ENCODE results near the gene ZBTB7C. TPM values are rescaled to one million over a fixed set of nuclear protein-coding genes. Genes with fewer than 3 reads are reported as not detected.

ZBTB7C gene
- total RNA-seq, 2 experiments from 2014 or later: not detected

GRCh38 chr18:48453330-48454066 lies 44.3 kb upstream of the ZBTB7C start:
- ChIA-PET CTCF (interaction anchor here (12.5 kb wide), 1 partner anchor 7 kb away, joined by 121 read pairs; no protein-coding TSS in a partner anchor), POLR2A (interaction anchor here (0.9 kb wide), 1 partner anchor 10 kb away, joined by 3 read pairs; no protein-coding TSS in a partner anchor)
- no peak for TF ChIP-seq CTCF (IDR thresholded peaks at IDR 0.05)
- ATAC-seq (no peak), DNase-seq (no peak)
- Mint-ChIP-seq H3K4me3 (no peak overlapping the region), H3K4me1 (ENCODE audit: low read depth) (peaks cover 23% of the 10 kb centered on the region), H3K27me3 (peaks cover 20% of the 10 kb centered on the region), H3K27ac (no peak overlapping the region), H3K36me3 (ENCODE audit: low read depth) (no peaks in the 10 kb centered on the region), H3K9me3 (no peaks in the 10 kb centered on the region)
- intact Hi-C loops (cut with micrococcal nuclease): no loop called here

- no peak for ATAC-seq
- no peak for TF ChIP-seq CTCF (IDR thresholded peaks at IDR 0.05)
- Mint-ChIP-seq H3K9me3 (no peaks in the 10 kb centered on the region), H3K27ac (no peak overlapping the region), H3K36me3 (ENCODE audit: low read depth) (no peaks in the 10 kb centered on the region), H3K4me3 (no peak overlapping the region), H3K4me1 (ENCODE audit: low read depth) (peaks cover 23% of the 10 kb centered on the region), H3K27me3 (peaks cover 18% of the 10 kb centered on the region)
- intact Hi-C loops (cut with micrococcal nuclease): no loop called here
- ChIA-PET CTCF (interaction anchor here (12.5 kb wide), 1 partner anchor 6 kb away, joined by 121 read pairs; no protein-coding TSS in a partner anchor), POLR2A (no interaction called here)
- no peak for DNase-seq
Measured at GRCh38 chr18:48452861-48453323, 43.7 kb upstream of the ZBTB7C start.

GRCh38 chr18:48450685-48451084 lies 41.5 kb upstream of the ZBTB7C start:
- POLR2A ChIA-PET: no interaction called here
- H3K27ac Mint-ChIP-seq: no peak overlapping the region
- peaks cover 19% of the 10 kb centered on the region for H3K27me3 Mint-ChIP-seq
- CTCF ChIA-PET: interaction anchor here (7.7 kb wide), 1 partner anchor 9 kb away, joined by 121 read pairs; no protein-coding TSS in a partner anchor
- H3K4me1 Mint-ChIP-seq (ENCODE audit: low read depth): peaks cover 6% of the 10 kb centered on the region
- H3K36me3 Mint-ChIP-seq (ENCODE audit: low read depth): no peaks in the 10 kb centered on the region
- DNase-seq (no peak), ATAC-seq (no peak)
- no peaks in the 10 kb centered on the region for H3K9me3 Mint-ChIP-seq
- no peak for TF ChIP-seq CTCF (IDR thresholded peaks at IDR 0.05)
- no peak overlapping the region for H3K4me3 Mint-ChIP-seq
- intact Hi-C loops (cut with micrococcal nuclease): no loop called here

GRCh38 chr18:48446582-48447225 lies 37.5 kb upstream of the ZBTB7C start:
- Mint-ChIP-seq H3K4me3 (no peak overlapping the region), H3K36me3 (ENCODE audit: low read depth) (no peaks in the 10 kb centered on the region), H3K27ac (no peak overlapping the region), H3K4me1 (ENCODE audit: low read depth) (peaks cover 2% of the 10 kb centered on the region), H3K9me3 (no peaks in the 10 kb centered on the region), H3K27me3 (peaks cover 13% of the 10 kb centered on the region)
- intact Hi-C loops (cut with micrococcal nuclease): loop anchor here (5.0 kb wide), 1 partner anchor 414 kb away; no protein-coding TSS in a partner anchor
- POLR2A ChIA-PET: no interaction called here
- ATAC-seq: peak; percentile 82
- peak; percentile 67 for TF ChIP-seq CTCF (IDR thresholded peaks at IDR 0.05)
- DNase-seq: peak; percentile 82
- CTCF ChIA-PET: interaction anchor here (0.6 to 7.7 kb wide), 6 partner anchors 10 to 1895 kb away, joined by 3 to 121 read pairs (median 8); no protein-coding TSS in a partner anchor

Measured in activated CD8-positive, alpha-beta T cell treated with anti-CD3 and anti-CD28 coated beads for 36 hours (primary cell).